HG02798 (cell line): ENCODE measurements around the gene SOX13.

ENCODE experiments used
- ATAC-seq: cut with Tn5 transposase; IDR thresholded peaks from one replicate; pipeline ENCODE4 v1.9.1; 2021; ENCODE audit warnings: mild to moderate bottlenecking; ENCODE audit not compliant: unreplicated experiment, poor library complexity

Gene SOX13

DNA sequence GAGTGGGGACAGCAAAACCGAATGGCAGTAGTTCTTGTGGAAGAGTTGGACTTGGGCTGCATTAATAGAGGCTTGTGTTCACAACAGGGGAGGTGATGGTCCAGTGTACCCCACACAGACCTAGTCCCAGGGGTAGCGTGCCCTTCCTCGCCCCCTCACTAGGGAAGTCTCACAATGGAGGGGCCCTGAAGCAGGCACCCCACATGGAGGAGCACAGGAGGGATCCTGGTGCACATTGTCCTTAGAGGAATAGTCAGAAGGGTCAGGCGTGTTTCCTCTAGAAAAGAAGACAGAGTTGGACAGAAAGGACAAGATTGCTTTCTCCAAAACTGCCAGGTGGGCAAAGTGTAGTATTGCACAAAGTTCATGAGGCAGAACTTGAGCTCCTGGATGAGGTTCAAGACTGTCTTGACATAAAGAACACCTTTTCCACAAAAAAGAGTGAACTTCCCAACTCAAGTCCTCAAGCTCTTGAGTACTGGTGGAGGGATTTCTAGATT lies 55.6 kb downstream of the SOX13 start:
- ATAC-seq = no peak

DNA sequence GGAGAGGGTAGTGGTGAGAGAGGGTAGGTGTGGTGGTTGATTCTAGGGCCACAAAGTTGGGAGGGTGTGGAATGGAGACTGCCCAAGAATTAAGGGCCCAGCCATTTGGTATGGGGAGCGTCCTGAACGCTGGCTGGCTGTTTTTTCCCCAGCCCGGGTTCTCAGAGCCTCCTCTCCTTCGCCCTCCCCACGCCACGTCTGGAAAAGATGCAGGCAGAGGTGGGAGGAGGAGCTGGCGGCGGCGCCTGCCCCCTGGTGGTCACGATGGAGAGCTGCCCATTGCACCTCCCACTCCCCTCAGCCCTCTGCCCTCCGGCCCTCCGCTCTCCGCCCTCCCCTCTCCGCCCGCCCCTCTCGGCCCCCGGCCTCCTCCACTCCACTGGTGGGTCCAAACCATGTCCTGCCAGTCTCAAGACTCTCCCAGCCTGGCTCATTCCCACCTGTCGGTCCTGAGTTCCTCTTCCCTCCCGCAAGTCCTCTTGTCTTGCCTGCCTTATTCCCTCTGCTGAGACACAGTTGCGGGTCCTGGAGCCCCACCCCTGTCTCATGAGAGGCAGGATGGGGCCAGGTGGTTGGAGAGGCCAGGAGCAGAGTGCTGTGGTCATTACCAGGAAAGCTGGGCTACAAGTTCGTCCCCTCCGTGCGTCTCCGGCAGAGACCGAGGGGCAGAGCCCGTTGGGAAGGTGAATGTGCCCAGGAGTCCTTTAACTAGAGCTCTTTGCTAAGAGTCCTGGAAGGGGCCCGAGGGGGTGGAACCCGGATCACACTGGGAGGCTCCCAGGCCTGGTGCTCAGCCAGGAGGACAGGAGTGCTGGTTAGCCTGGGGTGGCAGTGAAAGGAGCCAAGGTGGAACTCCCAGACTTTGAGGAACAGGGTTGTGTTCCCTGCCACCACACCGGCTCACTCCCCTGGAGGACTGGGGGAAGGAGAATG lies 56.3 kb downstream of the SOX13 start:
- peak; percentile 54 for ATAC-seq

DNA sequence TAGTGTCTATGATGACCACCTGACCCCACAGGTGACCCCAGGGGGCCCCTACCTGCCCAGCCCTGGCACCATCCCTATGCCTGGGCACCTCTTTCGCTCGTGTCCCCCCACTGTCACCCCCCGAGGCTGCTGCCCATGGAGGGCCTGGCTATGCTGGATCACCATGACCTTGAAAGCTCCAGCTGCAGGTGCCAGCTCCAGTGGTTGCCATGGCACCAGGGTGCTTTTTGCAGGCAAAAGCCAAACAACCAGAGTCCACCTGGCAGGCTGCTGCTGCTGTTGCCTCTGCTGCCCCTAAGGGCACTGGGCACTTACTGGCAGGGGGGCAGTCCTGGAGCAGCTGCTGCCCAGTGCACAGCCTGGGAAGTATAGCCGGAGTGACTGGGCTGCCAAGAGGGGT lies 57.3 kb downstream of the SOX13 start:
- no peak for ATAC-seq

DNA sequence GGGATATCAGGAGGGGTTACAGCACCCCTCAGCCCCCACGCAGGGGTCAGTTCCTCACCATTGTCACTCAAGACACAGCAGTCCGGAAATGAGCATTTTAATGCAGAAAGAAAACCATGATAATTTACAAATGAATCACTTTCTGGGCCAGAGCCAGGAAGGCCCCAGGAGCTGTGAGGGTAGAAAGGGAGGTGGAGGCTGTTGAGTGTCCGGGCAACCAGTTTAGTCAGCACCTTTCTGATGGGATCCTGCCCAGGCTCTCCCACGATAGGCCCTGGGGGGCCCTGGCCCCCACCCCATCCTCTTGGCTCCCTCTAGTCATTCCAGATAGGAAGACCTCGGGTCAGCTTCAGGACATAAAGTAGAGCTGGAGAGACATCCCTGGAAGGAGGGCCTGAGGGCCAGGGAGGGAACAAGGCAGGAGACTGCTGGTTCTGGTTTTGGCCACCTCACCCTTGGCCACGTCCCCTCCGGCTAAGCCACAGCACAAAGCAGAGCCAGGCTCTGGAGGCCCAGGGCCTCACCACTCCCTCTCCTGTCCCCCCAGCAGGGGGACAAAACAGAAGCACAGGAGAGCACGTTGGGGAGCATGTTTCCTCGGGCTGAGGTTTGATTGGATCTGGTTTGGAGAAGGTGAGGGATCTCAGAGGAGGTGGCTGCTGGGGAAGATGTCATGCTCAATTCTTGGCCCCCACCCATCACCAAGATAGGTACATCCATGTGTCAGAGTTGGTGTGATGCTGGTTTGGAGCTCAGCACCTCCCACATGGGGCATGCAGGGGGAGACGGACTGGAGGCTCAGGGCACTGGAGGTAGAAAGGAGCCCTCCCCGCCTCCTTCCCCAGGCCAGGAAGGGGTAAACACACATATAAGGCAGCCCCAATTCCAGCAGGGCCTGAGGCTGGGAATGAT lies 58.3 kb downstream of the SOX13 start:
- ATAC-seq = no peak

DNA sequence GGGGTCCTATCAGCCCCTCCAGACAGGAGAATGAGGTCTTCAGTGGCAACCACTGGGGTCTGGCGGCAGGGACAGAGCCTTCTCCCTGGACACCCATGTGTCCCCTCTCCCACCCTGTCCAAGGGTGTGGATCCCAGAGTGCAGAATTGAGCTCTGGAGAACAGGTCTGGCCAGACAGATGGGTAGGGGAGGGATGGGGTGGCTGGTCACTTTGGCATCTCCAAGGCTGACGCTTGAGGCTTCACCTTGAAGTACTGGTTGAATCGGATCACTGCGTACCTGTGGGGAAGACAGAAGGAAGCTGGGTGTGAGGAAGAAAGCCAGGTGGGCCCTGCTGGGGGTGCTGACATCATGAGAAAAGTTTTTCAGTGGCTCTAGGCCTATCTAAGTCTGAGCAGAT lies 59.1 kb downstream of the SOX13 start:
- no peak for ATAC-seq

DNA sequence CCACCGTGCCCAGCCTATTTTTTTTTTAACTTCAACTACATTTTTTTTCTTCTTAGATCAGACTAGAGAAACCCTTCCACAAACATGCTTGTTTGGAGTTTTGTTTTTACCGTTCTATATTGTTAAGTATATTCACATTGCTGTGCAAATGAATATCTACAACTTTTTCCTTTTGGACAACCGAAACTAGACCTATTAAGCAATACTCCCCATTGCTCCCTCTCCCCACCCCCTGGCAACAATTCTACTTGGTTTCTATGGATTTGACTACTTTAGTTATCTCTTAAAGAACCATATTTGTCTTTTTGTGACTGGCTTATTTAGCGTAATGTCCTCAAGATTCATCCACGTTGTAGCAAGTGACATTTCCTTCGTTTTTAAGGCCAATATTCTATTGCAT lies 59.8 kb downstream of the SOX13 start:
- no peak for ATAC-seq

DNA sequence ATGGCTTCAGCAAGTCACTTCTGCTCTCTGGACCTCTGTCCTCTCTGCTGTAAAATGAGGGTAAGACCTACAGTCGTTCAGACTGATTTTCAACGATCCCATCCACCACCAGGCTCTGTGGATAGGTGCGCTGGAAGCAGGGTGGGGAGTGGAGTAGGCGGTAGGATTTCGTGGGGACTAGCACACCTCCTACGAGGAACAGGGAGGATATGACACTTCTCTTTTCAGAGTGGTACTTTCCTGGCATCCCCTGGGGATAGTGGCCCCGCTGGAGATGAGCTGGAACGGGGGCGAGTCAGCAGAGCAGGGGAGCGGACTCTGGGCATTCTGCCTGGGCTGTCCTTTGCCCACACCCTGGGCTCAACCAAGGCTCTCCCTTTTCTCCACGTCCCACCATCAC lies 61.2 kb downstream of the SOX13 start:
- ATAC-seq = no peak

DNA sequence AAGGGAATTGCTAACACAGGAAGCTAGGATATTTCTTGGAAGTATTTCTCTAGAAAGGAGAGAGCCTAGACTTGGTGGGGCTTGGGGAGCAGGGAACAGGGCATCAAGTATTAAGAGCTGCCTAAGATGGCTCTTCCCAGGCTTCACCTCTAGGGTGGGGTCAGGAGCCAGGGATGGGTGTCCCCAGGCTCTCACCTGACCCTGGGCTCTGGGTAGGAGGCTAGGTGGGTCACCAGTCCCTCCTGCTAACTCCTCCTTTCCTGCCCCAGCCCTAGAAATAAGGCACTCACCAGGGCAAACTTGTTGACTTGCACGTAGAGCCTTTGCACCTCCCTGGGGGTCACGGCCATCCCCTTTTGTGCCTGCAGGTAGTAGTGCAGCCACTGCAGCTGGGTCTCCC lies 63.9 kb downstream of the SOX13 start:
- no peak for ATAC-seq

DNA sequence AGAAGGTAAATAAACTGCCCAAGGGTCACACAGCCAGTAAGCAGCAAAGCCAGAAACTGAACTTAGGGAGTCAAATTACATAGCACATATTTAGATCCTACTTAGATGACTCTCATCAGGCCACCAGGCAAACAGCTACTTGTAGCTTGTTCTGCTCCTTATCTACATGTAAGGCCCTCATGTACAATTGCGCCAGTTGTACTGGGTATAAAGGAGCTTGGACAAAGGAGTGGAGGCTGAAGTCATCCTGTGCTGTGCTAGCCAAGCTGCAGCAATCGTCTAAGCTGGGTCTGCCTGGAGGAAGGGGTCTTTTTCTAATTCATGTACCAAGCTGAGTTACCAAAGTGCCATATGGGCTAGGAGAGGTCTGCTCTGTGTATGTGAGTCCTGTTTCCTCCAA lies 66.2 kb downstream of the SOX13 start:
- no peak for ATAC-seq

DNA sequence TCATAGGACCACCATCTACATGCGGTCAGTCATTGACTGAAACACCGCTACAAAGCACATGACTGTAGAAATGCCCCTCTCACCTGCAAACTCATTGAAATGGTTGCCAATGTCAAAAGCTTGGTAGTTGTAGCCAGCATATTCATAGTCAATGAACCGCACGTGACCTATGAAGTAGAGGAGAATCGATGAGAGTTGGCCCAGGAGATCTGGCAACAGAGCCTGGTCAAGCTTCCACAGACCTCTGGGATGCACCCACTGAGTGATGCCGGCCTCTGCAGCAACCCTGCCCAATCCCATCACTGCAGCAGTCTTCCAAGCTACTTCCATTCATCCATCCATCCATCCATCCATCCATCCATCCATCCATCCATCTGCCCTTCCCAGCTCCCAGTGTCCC lies 67.0 kb downstream of the SOX13 start:
- no peak for ATAC-seq

DNA sequence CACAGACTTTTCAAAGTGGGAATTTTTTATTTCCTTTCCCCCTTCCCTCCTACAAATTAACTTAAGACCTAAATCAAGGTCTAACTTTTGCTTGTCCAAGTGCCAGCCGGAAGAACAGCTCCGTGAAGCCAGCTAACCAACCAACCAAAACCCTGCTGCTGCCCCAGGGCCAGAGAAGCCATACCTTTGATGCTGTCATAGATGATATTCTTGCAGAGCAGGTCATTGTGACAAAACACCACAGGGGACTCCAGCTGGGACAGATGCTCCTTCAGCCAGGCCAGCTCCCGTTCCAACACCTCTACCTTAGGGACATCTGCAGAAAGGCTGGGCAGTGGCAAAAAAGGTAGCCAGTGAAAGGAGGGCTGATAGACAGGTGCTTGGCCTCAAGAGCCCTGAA lies 68.2 kb downstream of the SOX13 start:
- no peak for ATAC-seq

DNA sequence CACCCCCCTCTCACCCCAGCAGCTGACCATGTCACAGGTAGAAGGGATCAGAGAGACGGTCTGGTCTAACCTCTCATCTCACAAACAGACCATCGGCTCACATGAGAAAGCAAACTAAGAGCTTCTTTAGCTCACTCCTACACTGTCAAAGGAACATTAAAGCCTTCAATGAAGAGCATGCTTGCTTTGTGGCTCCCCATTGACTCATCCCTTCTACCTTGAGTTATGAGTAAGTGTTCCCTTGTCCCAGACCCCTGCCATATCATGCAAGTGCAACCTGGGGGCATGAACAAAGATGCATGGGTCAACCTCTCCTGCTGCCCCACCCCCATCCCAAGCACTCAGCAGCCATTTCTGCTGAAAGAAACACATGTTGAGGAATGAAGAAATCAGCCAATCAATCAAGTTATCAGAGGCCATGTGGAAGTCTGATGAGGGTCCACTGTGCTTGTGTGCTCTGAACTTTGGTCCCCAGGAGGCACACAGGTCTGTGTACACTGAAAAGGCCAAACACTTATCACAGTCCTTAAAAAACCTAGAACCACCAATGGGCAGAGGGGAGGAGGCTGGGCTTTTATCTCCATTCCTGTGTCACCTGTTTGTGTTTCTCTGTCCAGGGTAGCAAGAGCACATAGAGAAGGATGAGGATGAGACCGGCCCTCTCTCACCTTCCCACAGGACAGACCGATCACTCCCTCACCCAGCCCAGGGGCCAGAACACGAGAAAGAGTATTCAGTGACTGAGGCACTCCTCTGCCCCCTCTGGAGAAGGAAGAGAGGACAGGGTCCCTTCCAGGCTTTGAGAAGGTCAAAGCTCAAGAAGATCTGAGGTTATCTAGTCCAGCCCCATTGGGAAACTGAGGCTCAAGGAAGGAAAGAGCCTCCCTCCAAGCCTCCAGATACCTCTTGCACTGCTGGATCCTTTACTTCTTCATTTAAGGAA lies 69.4 kb downstream of the SOX13 start:
- ATAC-seq = no peak

DNA sequence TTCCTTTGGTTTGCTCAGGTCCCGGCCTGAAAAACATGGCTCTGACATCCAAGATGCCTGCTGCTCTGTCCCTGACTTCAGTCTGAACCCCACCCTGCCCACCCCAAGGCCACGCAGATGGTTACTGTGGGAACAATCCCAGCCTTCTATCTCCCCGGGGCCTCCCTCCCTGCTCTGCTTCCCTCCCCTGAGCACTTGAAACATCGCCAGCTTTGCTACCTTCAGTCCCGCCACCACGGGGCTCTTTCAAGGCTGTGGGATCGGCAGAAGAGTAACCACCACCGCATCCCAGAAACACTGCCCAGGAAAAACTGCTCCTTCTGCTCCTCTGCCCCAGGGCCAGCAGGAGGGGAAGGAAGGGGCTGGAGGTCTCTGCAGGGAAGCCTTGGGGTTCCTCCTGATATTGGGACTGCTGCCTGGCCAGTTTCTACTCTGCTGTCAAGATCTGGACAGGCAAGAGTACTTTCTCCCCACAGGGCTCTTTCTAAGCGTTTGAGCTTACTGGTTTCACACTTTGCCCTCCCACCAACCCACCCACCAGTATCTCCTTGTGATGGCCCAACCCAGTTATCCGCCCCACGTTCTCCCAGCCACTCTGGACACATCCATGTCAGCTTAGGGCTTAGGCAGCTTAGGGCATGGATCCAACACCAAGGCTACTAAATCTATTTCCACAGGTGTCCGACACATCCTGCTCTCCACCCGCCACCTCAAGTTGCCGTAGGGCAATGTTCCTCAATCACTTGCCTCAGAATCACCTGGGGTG lies 70.5 kb downstream of the SOX13 start:
- ATAC-seq = no peak

DNA sequence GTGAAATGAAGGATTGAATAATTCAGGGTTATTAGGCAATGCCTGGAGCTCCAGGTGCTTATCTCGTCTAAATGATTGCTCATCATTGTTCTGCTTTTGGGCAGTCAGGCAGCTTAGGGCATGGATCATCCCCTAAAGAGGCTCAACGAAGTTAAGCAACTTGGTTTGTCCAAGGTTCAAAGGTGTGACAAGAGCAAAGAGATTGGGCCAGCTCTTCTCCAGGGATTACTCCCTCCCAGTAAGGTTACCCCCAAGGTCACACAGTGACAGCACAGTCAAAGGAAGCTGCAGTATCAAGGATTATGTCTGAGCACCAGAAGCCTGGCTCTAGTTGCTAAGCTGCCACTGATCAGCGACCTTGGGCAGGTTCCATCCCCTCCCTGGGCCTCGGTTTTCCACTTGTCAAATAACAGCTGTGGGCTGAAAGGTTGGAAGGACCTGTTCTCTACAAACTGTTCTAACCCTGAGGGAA lies 72.2 kb downstream of the SOX13 start:
- no peak for ATAC-seq

DNA sequence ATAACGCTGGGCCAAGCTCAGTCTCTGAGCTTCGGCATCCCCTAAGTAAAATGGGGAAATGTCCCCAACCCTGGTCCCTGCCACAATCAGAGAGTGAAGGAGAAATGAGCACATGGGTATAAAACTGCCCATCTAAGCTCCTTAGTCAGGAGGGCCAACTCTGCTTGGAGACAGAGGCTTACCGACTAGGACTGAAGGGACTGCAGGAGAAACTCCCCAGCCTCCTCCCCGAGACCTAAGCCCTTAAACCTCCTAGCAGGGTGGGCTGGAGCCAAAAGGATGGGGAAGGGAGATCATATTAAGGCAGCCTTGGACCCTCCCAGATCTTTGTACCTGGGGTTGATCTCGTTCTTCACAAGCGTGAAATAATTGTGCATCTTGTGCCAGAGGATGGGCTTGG lies 73.4 kb downstream of the SOX13 start:
- ATAC-seq = no peak

DNA sequence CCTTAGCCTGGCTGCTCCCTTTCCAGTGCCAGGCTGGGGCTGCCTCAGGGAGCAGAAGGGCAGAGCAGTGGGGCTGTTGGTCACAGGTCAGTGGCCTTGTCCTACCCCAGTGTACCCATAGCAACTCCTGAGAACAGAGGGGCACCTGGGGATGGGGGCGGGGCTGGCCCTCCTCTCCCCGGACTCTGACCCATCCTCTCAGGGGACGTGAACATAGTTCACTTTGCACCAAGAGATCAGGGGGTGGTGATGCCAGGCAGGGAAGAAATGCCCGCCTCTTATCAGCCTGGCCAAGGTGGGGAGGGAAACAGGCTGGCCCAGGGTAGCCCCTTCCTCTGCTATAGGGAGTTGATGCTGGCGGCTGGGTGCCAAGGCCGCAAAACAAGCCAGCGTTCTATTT lies 74.0 kb downstream of the SOX13 start:
- ATAC-seq = no peak

DNA sequence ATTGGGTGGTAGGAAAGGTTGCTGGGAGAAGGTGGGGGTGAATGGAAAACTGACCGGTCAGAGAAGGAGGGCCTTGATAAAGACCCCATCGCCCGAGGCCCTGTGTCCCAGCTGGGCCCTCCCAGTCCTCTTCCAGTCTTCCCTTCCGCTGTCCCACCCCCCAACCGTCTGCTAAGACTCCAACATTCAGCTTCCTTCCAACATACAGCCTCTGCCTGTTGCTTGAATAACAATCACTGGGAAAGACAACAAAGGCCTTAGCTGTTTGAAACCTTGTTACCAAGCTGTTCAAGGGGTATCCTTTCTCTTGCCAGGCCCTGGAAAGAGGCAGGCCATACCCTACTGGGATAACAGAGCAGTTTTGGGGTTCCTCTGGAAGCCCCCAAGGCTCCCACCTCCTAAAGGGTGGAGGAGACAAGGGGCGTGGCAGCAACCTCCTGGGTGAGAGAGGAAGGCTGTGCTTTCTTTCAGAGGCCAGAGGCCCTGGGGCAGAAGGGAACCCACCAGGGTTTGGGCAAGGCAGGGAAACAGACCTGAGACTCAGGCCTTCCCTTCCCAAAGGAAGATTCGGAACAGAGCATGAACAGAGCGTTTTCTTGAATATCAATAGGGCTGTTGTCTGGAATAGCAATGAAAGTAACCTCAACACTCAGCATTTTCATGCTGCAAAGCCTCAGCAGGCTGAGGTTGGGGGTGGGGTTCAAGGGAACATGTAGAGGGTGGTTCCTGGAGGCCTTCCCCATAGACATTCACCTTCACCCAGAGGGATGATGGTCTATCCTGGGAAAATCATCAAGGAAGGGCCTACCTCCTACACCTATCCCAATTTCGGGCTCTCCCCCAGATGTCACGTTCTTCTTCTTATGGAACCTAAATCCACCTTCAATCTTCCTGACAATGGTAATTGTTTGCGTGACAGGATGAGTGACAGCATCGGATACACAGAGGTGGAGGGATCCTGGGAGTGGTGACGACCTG lies 74.8 kb downstream of the SOX13 start:
- ATAC-seq = no peak

DNA sequence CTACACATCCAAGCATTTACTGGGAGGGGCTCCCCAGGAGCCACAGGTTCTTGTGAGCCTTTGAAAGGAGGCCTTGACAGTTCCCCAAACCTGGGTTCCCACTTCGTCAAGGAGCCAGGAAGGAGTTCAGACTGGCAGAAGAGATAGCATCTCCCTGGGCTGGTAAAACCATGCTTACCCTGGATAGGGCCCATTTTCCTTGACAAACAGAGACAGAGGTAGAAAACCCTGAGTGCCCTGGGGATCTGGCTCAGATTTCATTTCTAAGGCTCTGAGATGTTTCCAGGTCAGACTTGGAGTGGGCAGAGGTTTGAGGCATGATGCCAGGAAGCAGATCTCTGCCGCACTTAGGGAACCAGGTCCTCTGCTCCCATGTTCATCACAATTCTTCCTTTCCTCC lies 76.2 kb downstream of the SOX13 start:
- no peak for ATAC-seq
